ENCODE measurements around the gene SPSB1. TPM values are rescaled to one million over a fixed set of nuclear protein-coding genes. Genes with fewer than 3 reads are reported as not detected.
"Not testable (repeated sequence)": the region's sequence is repeated elsewhere in the genome, so short reads cannot be mapped to it uniquely, and the experiment has no call there.

Gene SPSB1
- total RNA-seq, 6 experiments from 2014 or later, result 5.9 to 10.4 (median 8.6) TPM

DNA sequence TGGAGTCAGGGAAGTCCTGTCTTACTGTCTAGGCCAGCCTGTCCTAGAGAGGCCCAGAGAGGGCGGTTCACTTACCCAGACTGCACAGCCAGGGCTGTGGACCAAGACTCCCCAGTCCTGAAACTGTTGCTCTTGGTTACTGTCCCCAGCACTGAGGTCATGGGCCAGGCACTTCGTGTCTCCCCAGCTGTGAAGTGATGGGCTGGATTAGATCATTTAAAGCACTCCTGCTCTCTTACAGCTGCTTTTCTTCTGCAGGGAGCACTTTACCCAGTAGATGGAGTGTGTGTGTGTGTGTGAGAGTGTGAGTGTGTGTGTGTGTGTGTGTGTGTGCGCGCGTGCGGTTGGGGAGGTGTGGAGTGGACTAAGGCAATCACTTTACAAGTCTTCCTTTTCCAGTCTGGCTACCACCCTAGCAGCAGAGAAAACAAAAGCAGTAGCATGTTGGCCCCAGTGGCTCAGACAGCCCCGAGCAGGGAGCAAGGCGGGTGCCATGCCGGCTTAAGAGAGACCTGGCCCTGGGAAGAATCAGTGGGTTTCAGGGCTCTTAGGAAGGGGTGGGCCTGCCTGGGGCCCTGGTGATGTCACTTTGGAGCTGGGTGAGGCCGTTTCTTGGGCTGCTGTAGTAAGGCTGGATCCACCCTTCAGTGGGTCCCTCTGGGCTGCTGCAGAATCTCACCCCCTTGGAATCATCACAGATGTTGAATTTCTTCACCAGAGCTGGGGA, 2.4 kb downstream of the SPSB1 start:
- Mint-ChIP-seq H3K4me3 (peak overlapping the region; percentile 24; the same call in 1 of the 2 replicates), H3K36me3 (ENCODE audit: low read depth) (peaks cover 22% of the 10 kb centered on the region; the same call in 1 of the 2 replicates), H3K9me3 (no peaks in the 10 kb centered on the region), H3K27ac (no peak overlapping the region), H3K27me3 (ENCODE audit: insufficient read depth) (no peaks in the 10 kb centered on the region), H3K4me1 (ENCODE audit: low read depth) (peaks cover 26% of the 10 kb centered on the region)
- peak; percentile 66 for DNase-seq
- TF ChIP-seq, protein P1, sequence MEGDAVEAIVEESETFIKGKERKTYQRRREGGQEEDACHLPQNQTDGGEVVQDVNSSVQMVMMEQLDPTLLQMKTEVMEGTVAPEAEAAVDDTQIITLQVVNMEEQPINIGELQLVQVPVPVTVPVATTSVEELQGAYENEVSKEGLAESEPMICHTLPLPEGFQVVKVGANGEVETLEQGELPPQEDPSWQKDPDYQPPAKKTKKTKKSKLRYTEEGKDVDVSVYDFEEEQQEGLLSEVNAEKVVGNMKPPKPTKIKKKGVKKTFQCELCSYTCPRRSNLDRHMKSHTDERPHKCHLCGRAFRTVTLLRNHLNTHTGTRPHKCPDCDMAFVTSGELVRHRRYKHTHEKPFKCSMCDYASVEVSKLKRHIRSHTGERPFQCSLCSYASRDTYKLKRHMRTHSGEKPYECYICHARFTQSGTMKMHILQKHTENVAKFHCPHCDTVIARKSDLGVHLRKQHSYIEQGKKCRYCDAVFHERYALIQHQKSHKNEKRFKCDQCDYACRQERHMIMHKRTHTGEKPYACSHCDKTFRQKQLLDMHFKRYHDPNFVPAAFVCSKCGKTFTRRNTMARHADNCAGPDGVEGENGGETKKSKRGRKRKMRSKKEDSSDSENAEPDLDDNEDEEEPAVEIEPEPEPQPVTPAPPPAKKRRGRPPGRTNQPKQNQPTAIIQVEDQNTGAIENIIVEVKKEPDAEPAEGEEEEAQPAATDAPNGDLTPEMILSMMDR (IDR thresholded peaks at IDR 0.05), result 0 out of 2 replicates have a peak, but pooled peaks have one; percentile 25

DNA sequence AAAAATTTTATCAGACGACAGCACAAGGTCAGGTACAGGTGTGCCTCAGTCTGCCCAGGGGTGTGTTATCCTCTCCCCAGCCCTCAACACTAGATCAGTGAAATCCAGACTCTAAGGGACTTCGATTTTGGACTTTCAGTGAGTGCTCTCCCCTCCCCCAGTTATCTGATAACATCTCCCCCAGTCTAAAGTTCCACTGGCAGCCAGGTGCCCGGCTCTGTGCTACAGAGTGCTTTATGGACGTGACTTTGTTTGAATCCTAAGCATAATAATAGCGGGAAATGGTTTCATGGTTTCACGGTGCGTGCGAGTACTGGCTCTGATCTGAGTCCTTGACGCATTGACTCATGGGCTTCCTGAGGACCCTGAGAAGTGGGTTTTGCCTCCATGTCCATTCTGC, 3.2 kb downstream of the SPSB1 start:
- Mint-ChIP-seq H3K4me1 (ENCODE audit: low read depth) (peaks cover 27% of the 10 kb centered on the region), H3K27ac (no peak overlapping the region), H3K36me3 (ENCODE audit: low read depth) (peaks cover 29% of the 10 kb centered on the region), H3K9me3 (no peaks in the 10 kb centered on the region), H3K4me3 (no peak overlapping the region), H3K27me3 (ENCODE audit: insufficient read depth) (no peaks in the 10 kb centered on the region)
- no peak for DNase-seq
- TF ChIP-seq, protein P1 (IDR thresholded peaks at IDR 0.05), result no peak

DNA sequence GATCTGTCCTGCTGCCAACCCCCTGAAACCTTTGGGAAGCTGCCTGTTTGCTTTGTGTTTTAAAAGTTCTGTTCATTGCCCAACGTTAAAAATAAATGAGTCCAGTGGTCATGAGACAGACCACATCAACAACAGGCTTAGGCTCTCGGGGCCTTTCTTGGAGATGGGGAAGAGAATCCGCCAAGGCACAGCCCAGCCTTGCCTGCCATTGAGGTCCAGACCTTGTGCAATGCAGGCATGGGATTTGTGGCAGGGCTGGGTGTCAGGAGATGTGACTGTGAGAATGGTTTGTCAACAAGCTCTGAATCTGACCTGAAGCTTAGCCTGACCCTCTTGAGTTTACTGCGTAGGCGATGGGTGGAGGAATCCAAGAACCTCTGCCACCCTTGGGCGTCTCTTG, 4.2 kb downstream of the SPSB1 start:
- peaks cover 30% of the 10 kb centered on the region for H3K4me1 Mint-ChIP-seq (ENCODE audit: low read depth)
- no peak overlapping the region for H3K4me3 Mint-ChIP-seq
- TF ChIP-seq, protein P1 (IDR thresholded peaks at IDR 0.05), result no peak
- no peak overlapping the region for H3K27ac Mint-ChIP-seq
- peaks cover 35% of the 10 kb centered on the region for H3K36me3 Mint-ChIP-seq (ENCODE audit: low read depth)
- no peaks in the 10 kb centered on the region for H3K9me3 Mint-ChIP-seq
- H3K27me3 Mint-ChIP-seq (ENCODE audit: insufficient read depth), result no peaks in the 10 kb centered on the region
- no peak for DNase-seq

DNA sequence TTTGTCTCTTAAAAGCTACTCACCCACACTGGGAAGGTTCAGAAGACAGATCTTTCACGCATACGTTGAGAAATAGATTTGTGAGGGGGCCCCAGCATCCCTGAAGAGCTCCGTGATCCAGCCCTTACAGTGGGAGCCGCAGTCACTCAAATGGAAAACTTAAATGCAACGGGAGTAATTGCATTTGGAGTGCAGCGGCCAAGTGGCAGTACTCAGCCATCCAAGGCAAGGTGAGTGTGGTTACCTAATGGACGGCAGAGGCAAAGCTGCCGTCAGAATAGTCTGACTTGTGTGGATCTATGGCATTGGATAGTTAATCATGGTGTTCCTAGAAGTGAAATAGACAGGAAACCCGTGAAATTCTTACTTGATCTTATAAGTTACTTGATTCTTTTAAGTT, 5.1 kb downstream of the SPSB1 start:
- no peak for DNase-seq
- Mint-ChIP-seq H3K9me3 (no peaks in the 10 kb centered on the region), H3K27me3 (ENCODE audit: insufficient read depth) (no peaks in the 10 kb centered on the region), H3K36me3 (ENCODE audit: low read depth) (peaks cover 35% of the 10 kb centered on the region), H3K27ac (no peak overlapping the region), H3K4me1 (ENCODE audit: low read depth) (peaks cover 37% of the 10 kb centered on the region), H3K4me3 (no peak overlapping the region)
- TF ChIP-seq, protein P1 (IDR thresholded peaks at IDR 0.05), result no peak

DNA sequence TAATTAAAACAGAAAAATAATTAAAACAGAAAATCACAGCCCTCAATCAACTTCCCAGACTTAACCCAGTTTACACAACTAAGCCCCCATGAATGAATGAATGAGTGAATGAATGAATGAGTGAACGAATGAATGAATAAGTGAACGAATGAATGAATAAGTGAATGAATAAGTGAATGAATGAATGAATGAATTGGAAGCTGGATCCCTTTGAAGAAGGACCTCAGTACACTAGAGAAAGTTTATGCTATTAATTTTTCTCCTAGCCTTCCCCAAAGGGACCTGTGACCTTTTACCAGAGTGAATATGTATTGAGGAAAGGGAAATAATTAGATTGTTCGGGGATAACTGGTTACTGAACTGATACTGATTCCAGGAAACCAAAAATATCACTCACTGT, 5.6 kb downstream of the SPSB1 start:
- DNase-seq, result no peak
- no peaks in the 10 kb centered on the region for H3K9me3 Mint-ChIP-seq
- TF ChIP-seq, protein P1 (IDR thresholded peaks at IDR 0.05), result no peak
- peaks cover 35% of the 10 kb centered on the region for H3K36me3 Mint-ChIP-seq (ENCODE audit: low read depth)
- no peaks in the 10 kb centered on the region for H3K27me3 Mint-ChIP-seq (ENCODE audit: insufficient read depth)
- H3K4me3 Mint-ChIP-seq, result no peak overlapping the region
- H3K4me1 Mint-ChIP-seq (ENCODE audit: low read depth), result peaks cover 41% of the 10 kb centered on the region
- H3K27ac Mint-ChIP-seq, result no peak overlapping the region

DNA sequence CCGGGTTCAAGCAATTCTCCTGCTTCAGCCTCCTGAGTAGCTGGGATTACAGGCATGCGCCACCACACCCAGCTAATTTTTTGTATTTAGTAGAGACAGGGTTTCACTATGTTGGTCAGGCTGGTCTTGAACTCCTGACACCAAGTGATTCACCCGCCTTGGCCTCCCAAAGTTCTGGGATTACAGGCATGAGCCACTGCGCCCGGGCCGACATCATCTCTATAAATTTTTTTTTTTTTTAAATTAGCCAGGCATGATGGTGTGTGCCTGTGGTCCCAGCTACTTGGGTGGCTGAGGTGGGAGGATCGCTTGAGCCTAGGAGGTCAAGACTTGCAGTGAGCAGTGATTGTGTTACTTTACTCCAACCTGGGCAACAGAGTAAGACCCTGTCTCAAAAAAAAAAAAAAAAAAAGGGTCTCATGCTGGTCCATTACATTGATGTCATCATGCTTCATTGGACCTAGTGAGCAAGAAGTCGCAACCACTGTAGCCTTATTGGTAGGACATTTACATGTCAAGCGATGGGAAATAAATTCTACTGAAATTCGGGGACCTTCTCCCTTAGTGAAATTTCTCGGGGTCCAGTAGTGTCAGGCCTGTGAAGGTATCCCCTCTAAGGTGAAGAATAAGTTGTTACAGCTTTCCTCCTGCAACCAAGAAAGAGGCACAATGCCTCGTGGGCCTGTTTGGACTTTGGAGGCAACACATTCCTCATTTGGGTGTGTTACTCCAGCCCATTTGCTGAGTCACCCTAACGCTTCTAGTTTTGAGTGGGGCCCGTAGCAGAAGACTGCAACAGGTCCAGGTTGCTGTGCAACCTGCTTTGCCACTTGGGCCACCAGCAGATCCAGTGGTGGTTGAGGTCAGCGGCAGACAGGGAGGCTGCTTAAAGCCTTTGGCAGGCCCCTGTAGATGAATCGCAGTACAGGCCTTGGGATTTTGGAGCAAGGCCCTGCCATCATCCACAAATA, 7.2 kb downstream of the SPSB1 start:
- peaks cover 35% of the 10 kb centered on the region for H3K36me3 Mint-ChIP-seq (ENCODE audit: low read depth)
- H3K4me3 Mint-ChIP-seq, result peak overlapping the region; percentile 41; the same call in 1 of the 2 replicates
- peaks cover 54% of the 10 kb centered on the region for H3K4me1 Mint-ChIP-seq (ENCODE audit: low read depth)

More for the DNA sequence above, 7.2 kb downstream of the SPSB1 start:
- DNase-seq, result peak; percentile 74
- H3K27ac Mint-ChIP-seq, result peak overlapping the region; percentile 95
- not testable (repeated sequence) for H3K9me3 Mint-ChIP-seq; H3K27me3 Mint-ChIP-seq (ENCODE audit: insufficient read depth)

Data from HFFc6 (cell line).